ENCODE measurements around the gene TOGARAM1. TPM values are rescaled to one million over a fixed set of nuclear protein-coding genes. Genes with fewer than 3 reads are reported as not detected.

The TOGARAM1 gene
- total and polyA plus RNA-seq, 5 donors = 7.1 to 26.0 (median 18.7) TPM

GRCh38 chr14:44982594-44982993 lies 20.6 kb downstream of the TOGARAM1 start:
- H3K27me3 ChIP-seq (ENCODE audit: control insufficient read depth, insufficient read depth) = no peaks in the 10 kb centered on the region
- ATAC-seq (no peak), DNase-seq (no peak)
- H3K4me3 ChIP-seq (ENCODE audit: low read length) = no peak overlapping the region
- no peaks in the 10 kb centered on the region for H3K9me3 ChIP-seq (ENCODE audit: control insufficient read depth, low read length)
- peaks cover 3% of the 10 kb centered on the region for H3K4me1 ChIP-seq (ENCODE audit: control insufficient read depth, insufficient read depth, low read length)
- no peak overlapping the region for H3K27ac ChIP-seq (ENCODE audit: low read length)
- WGBS = 75% methylated on average over 2 of the region's 2 CpGs
- intact Hi-C loops (cut with DNase I) = no loop called here

GRCh38 chr14:44988694-44989093 lies 26.7 kb downstream of the TOGARAM1 start:
- Histone ChIP-seq H3K27ac (ENCODE audit: low read length) (peak overlapping the region; percentile 85), H3K4me1 (ENCODE audit: control insufficient read depth, insufficient read depth, low read length) (peaks cover 5% of the 10 kb centered on the region), H3K4me3 (ENCODE audit: low read length) (no peak overlapping the region), H3K27me3 (ENCODE audit: control insufficient read depth, insufficient read depth) (no peaks in the 10 kb centered on the region), H3K9me3 (ENCODE audit: control insufficient read depth, low read length) (no peaks in the 10 kb centered on the region)
- peak in 2 of 3 donors; percentile 53 to 60 for DNase-seq
- peak; percentile 61 to 77 for ATAC-seq
- intact Hi-C loops (cut with DNase I) = no loop called here
- 27% methylated on average over 2 of the region's 2 CpGs for WGBS

DNA sequence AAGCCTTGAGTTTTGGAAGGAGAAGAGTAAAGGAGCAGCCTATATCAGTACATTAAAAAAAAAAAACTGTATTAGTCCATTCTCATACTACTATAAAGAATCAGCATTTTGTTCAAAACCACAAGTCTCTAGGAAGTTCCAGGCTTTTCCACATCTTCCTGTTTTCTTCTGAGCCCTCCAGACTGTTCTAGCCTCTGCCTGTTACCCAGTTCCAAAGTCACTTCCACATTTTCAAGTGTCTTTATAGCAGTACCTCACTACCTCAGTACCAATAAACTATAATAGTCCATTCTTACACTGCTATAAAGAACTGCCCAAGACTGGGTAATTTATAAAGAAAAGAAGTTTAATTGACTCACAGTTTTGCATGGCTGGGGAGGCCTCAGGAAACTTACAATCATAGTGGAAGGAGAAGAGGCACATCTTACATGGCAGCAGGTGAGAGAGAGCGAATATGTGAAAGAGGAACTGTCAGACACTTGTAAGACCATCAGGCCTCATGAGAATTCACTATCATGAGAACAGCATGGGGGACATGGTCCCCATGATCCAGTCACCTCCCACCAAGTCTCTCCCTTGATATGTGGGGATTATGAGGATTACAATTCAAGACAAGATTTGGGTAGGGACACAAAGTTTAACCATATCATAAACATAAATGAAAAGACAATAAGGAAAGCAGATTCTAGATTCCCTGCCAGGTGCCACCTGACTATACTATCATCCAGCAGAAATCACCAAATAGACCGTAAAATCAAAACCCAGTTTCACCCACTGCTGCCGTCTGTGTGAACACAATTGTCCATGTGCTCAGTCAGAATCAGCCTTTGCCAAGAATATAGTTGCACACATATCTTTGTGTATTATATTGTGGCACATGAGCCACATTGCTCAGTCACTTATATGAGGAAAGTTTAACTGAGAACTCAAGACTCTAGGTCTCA lies 27.8 kb downstream of the TOGARAM1 start:
- Histone ChIP-seq H3K4me1 (ENCODE audit: control insufficient read depth, insufficient read depth, low read length) (peaks cover 6% of the 10 kb centered on the region), H3K27ac (ENCODE audit: low read length) (no peak overlapping the region), H3K27me3 (ENCODE audit: control insufficient read depth, insufficient read depth) (no peaks in the 10 kb centered on the region), H3K4me3 (ENCODE audit: low read length) (no peak overlapping the region), H3K9me3 (ENCODE audit: control insufficient read depth, low read length) (no peaks in the 10 kb centered on the region)
- 54% methylated on average over 3 of the region's 3 CpGs for WGBS
- ATAC-seq (peak; percentile 44 to 52), DNase-seq (no peak)
- intact Hi-C loops (cut with DNase I) = no loop called here

GRCh38 chr14:44990533-44990932 lies 28.5 kb downstream of the TOGARAM1 start:
- Histone ChIP-seq H3K4me3 (ENCODE audit: low read length) (no peak overlapping the region), H3K27me3 (ENCODE audit: control insufficient read depth, insufficient read depth) (no peaks in the 10 kb centered on the region), H3K9me3 (ENCODE audit: control insufficient read depth, low read length) (no peaks in the 10 kb centered on the region), H3K27ac (ENCODE audit: low read length) (no peak overlapping the region), H3K4me1 (ENCODE audit: control insufficient read depth, insufficient read depth, low read length) (peaks cover 6% of the 10 kb centered on the region)
- no peak for DNase-seq
- ATAC-seq = no peak
- WGBS = 78% methylated on average over 2 of the region's 2 CpGs
- intact Hi-C loops (cut with DNase I) = no loop called here

GRCh38 chr14:44995196-44995595 lies 33.2 kb downstream of the TOGARAM1 start:
- ATAC-seq (peak in 1 of 2 donors; percentile 35), DNase-seq (no peak)
- peaks cover 5% of the 10 kb centered on the region for H3K4me1 ChIP-seq (ENCODE audit: control insufficient read depth, insufficient read depth, low read length)
- 72% methylated on average over 3 of the region's 3 CpGs for WGBS
- H3K27ac ChIP-seq (ENCODE audit: low read length) = no peak overlapping the region
- H3K4me3 ChIP-seq (ENCODE audit: low read length) = no peak overlapping the region
- no peaks in the 10 kb centered on the region for H3K9me3 ChIP-seq (ENCODE audit: control insufficient read depth, low read length)
- intact Hi-C loops (cut with DNase I) = no loop called here
- H3K27me3 ChIP-seq (ENCODE audit: control insufficient read depth, insufficient read depth) = no peaks in the 10 kb centered on the region

GRCh38 chr14:44995770-44996294 lies 33.8 kb downstream of the TOGARAM1 start:
- Histone ChIP-seq H3K9me3 (ENCODE audit: control insufficient read depth, low read length) (no peaks in the 10 kb centered on the region), H3K27me3 (ENCODE audit: control insufficient read depth, insufficient read depth) (no peaks in the 10 kb centered on the region), H3K27ac (ENCODE audit: low read length) (no peak overlapping the region), H3K4me3 (ENCODE audit: low read length) (no peak overlapping the region), H3K4me1 (ENCODE audit: control insufficient read depth, insufficient read depth, low read length) (peaks cover 5% of the 10 kb centered on the region)
- intact Hi-C loops (cut with DNase I) = no loop called here
- ATAC-seq (no peak), DNase-seq (no peak)
- WGBS = 81% methylated on average over 4 of the region's 4 CpGs

DNA sequence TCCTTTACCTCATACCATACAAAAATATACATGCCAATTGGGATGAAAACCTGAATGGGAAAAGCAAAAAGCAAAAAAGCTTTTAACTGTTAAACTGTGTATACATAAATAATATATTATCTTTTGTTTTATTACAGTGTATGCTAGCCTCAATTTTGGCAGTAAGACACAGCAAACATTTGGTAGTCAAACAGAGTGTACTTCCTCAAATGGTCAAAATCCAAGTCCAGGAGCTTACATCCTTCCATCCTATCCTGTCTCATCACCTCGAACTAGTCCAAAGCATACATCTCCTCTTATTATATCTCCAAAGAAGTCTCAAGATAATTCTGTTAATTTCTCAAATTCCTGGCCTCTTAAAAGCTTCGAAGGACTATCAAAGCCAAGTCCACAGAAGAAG lies 41.9 kb downstream of the TOGARAM1 start:
- no peak overlapping the region for H3K4me3 ChIP-seq (ENCODE audit: low read length)
- H3K4me1 ChIP-seq (ENCODE audit: control insufficient read depth, insufficient read depth, low read length) = no peaks in the 10 kb centered on the region
- H3K9me3 ChIP-seq (ENCODE audit: control insufficient read depth, low read length) = no peaks in the 10 kb centered on the region
- H3K27me3 ChIP-seq (ENCODE audit: control insufficient read depth, insufficient read depth) = no peaks in the 10 kb centered on the region
- 79% methylated on average over 2 of the region's 2 CpGs for WGBS
- no peak for ATAC-seq
- intact Hi-C loops (cut with DNase I) = no loop called here
- no peak overlapping the region for H3K27ac ChIP-seq (ENCODE audit: low read length)
- no peak for DNase-seq

DNA sequence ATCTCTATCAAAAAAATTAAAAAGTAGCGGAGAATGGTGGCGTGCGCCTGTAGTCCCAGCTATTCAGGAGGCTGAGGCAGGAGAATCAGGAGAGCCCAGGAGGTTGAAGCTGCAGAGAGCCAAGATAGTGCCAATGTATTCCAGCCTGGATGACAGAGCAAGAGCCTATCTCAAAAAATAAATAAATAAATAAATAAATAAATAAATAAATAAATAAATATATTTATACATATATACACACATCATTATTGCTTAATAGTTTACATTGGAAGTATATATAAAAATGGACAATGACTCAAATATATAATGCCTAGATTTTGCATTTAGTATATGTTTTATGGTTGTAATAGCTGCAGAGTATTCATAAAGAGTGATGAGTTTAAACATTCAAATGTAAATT lies 53.1 kb downstream of the TOGARAM1 start:
- Histone ChIP-seq H3K27ac (ENCODE audit: low read length) (no peak overlapping the region), H3K27me3 (ENCODE audit: control insufficient read depth, insufficient read depth) (no peaks in the 10 kb centered on the region), H3K4me3 (ENCODE audit: low read length) (no peak overlapping the region), H3K9me3 (ENCODE audit: control insufficient read depth, low read length) (no peaks in the 10 kb centered on the region), H3K4me1 (ENCODE audit: control insufficient read depth, insufficient read depth, low read length) (no peaks in the 10 kb centered on the region)
- 100% methylated on average over 3 of the region's 3 CpGs for whole genome bisulfite sequencing
- ATAC-seq = no peak
- intact Hi-C loops (cut with DNase I) = no loop called here
- DNase-seq = no peak

DNA sequence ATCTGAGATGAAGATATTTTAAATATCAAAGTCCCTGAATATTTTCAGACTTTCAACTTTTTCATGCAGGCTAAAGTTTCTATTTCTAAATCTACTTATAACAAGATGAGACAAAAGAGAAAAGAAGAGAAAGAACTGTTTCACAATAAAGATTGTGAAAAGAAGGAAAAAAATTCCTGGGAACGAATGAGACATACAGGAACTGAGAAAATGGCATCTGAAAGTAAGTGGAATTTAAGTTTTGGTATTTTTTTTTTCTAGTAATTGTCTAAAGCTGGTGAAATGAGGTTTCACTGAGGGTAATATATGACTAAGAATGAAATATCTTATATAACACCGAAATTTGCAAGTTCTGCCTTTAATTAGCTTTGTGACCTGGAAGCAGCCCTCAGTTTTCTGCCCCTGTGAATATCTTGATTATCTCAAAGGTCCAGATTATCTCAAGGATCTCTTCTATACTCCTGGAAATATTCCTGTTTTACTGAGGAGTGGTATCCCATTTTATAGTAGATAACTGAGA lies 66.2 kb downstream of the TOGARAM1 start:
- no peak for ATAC-seq
- intact Hi-C loops (cut with DNase I) = no loop called here
- H3K9me3 ChIP-seq (ENCODE audit: control insufficient read depth, low read length) = no peaks in the 10 kb centered on the region

GRCh38 chr14:45034730-45035129 lies 72.7 kb downstream of the TOGARAM1 start:
- Histone ChIP-seq H3K9me3 (ENCODE audit: control insufficient read depth, low read length) (no peaks in the 10 kb centered on the region), H3K27me3 (ENCODE audit: control insufficient read depth, insufficient read depth) (no peaks in the 10 kb centered on the region), H3K4me3 (ENCODE audit: low read length) (no peak overlapping the region), H3K27ac (ENCODE audit: low read length) (no peak overlapping the region), H3K4me1 (ENCODE audit: control insufficient read depth, insufficient read depth, low read length) (no peaks in the 10 kb centered on the region)
- intact Hi-C loops (cut with DNase I) = no loop called here
- ATAC-seq (no peak), DNase-seq (no peak)

More for the DNA sequence above, 66.2 kb downstream of the TOGARAM1 start:
- no peak overlapping the region for H3K4me3 ChIP-seq (ENCODE audit: low read length)
- H3K27me3 ChIP-seq (ENCODE audit: control insufficient read depth, insufficient read depth) = no peaks in the 10 kb centered on the region
- WGBS = 90% methylated on average over 2 of the region's 2 CpGs
- H3K27ac ChIP-seq (ENCODE audit: low read length) = no peak overlapping the region
- no peaks in the 10 kb centered on the region for H3K4me1 ChIP-seq (ENCODE audit: control insufficient read depth, insufficient read depth, low read length)
- no peak for DNase-seq

GRCh38 chr14:45038256-45038655 lies 76.3 kb downstream of the TOGARAM1 start:
- no peaks in the 10 kb centered on the region for H3K9me3 ChIP-seq (ENCODE audit: control insufficient read depth, low read length)
- 96% methylated on average over 5 of the region's 5 CpGs for WGBS
- ATAC-seq (no peak), DNase-seq (no peak)
- H3K4me1 ChIP-seq (ENCODE audit: control insufficient read depth, insufficient read depth, low read length) = no peaks in the 10 kb centered on the region
- intact Hi-C loops (cut with DNase I) = no loop called here
- H3K27ac ChIP-seq (ENCODE audit: low read length) = no peak overlapping the region
- H3K4me3 ChIP-seq (ENCODE audit: low read length) = no peak overlapping the region
- no peaks in the 10 kb centered on the region for H3K27me3 ChIP-seq (ENCODE audit: control insufficient read depth, insufficient read depth)

Data from right cardiac atrium (tissue), 5 donors.